NT2/D1 (cell line): Measurements from ENCODE around the gene CACNG1.

Experiments
- SUZ12 ChIP-seq: IDR thresholded peaks from 2 replicates; pipeline ENCODE4 v1.6.1; 2011; ENCODE audit not compliant: insufficient read length, insufficient read depth; ENCODE audit errors: extremely low read depth
- YY1 ChIP-seq: IDR thresholded peaks from 2 replicates; pipeline ENCODE4 v1.6.1; 2011; ENCODE audit not compliant: insufficient read length, insufficient read depth
- ZNF274 ChIP-seq: IDR thresholded peaks from 2 replicates; pipeline ENCODE4 v1.6.1; 2011; ENCODE audit warnings: mild to moderate bottlenecking, low read depth, low read length

DNA sequence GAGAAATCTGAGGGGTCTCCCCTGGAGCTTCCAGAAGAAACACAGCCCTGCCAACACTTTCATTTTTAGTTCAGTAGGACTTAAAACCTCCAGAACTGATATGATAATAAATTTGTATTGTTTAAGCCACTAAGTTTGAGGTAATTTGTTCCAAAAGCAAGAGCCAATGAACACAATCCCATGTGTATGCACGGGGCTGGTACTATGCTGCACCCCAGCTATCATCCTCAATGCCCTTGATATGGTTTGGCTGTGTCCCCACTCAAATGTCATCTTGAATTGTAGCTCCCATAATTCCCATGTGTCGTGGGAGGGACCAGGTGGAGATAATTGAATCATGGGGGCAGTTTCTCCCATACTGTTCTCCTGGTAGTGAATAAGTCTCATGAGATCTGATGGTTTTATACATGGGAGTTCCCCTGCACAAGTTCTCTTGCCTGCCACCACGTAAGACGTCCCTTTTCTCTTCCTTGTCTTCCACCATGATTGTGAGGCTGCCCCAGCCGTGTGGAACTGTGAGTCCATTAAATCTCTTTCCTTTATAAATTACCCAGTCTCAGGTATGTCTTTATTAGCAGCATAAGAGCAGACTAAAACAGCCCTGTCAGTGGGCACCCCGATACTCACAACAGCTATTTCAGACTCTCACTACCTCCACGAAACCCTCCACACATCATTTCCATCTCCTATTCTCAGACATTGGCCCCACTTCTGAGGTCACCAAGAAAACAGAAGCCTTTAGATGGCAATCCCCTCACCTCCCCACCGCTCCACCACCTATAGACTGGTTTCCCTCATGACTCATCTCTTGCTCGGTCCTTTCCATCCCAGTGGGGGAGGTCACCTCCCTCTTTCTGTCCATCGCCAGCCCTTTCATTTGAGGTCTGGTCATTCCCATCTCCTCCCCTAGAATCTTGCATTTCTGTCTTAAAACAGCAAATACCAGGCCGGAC lies 8.9 kb upstream of the CACNG1 start:
- TF ChIP-seq ZNF274 (no peak), SUZ12 (no peak), YY1 (no peak)
